ENCODE measurements around the gene ZNF85.

- TF ChIP-seq, protein P1, sequence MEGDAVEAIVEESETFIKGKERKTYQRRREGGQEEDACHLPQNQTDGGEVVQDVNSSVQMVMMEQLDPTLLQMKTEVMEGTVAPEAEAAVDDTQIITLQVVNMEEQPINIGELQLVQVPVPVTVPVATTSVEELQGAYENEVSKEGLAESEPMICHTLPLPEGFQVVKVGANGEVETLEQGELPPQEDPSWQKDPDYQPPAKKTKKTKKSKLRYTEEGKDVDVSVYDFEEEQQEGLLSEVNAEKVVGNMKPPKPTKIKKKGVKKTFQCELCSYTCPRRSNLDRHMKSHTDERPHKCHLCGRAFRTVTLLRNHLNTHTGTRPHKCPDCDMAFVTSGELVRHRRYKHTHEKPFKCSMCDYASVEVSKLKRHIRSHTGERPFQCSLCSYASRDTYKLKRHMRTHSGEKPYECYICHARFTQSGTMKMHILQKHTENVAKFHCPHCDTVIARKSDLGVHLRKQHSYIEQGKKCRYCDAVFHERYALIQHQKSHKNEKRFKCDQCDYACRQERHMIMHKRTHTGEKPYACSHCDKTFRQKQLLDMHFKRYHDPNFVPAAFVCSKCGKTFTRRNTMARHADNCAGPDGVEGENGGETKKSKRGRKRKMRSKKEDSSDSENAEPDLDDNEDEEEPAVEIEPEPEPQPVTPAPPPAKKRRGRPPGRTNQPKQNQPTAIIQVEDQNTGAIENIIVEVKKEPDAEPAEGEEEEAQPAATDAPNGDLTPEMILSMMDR (IDR thresholded peaks at IDR 0.05): no peak
- TF ChIP-seq POLR2A (IDR thresholded peaks at IDR 0.05): no peak
Observed at GRCh38 chr19:20964798-20965197, 41.7 kb downstream of the ZNF85 start.

All from esophagus squamous epithelium (tissue), 4 donors.